RWPE1 (cell line): Measurements from ENCODE around the gene PAK2.
A peak's percentile ranks its signal among the peaks of the same experiment; 100 is the strongest.
"Not testable (repeated sequence)": the region's sequence is repeated elsewhere in the genome, so short reads cannot be mapped to it uniquely, and the experiment has no call there.

Experiments used
- CTCF ChIA-PET: fragments of 350-600 bp; sonication (Branson Sonifier 250); formaldehyde crosslinking; extraction: SDS; loops from one replicate; lab custom pipeline; 2021; lab: Yijun Ruan, JAX
- POLR2A ChIA-PET: fragments of 400-600 bp; formaldehyde crosslinking; extraction: SDS; loops from one replicate; lab custom pipeline; 2020; ENCODE audit warnings: antibody characterized with exemption; ENCODE audit not compliant: low non-redundant PET; lab: Yijun Ruan, JAX
- DNase-seq: peaks from one replicate; pipeline ENCODE4 v3.0.0; 2012; ENCODE audit warnings: low spot score
- H3K27ac ChIP-seq: fragments of 450-650 bp; 2 replicates; pipeline ENCODE4 v1.5.1; 2017
- TF ChIP-seq, protein P1 (sequence below): fragments of 450-650 bp; conservative IDR thresholded peaks from 2 replicates; pipeline ENCODE4 v1.5.1; 2017; ENCODE audit warnings: low read depth, mild to moderate bottlenecking

The PAK2 gene

DNA sequence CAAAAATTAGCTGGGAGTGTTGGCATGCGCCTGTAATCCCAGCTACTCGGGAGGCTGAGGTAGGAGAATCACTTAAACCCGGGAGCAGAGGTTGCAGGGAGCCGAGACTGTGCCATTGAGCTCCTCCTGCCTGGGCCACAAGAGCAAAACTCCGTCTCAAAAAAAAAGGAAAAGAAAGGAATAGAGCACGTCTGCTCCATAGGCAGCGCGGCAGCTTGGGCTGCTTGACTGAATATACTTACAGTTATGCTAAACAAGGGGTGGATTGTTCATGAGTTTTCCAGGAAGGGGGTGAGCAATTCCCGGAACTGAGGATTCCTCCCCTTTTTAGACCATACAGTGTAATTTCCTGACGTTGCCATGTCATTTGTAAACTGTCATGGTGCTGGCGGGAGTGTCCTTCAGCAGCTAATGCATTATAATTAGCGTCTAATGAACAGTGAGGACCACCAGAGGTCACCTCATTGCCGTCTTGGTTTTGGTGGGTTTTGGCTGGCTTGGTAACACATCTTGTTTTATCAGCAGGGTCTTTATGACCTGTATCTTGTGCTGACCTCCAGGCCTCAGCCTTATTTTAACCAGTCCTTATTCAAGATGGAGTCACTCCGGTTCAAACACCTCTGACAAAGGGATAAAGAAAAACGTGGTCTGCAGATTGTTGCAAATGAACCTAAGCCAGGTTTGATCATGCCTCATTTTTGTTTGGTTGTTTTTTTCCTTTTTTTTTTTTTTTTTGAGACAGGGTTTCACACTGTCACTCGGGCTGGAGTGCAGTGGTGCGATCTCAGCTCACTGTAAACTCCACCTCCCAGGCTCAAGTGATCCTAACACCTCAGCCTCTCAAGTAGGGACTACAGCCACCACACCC, 103.1 kb downstream of the PAK2 start:
- DNase-seq = no peak
- H3K27ac ChIP-seq = no peak overlapping the region
- ChIA-PET CTCF (interaction anchor here (0.6 kb wide), 1 partner anchor 827 kb away, joined by 3 read pairs; no protein-coding TSS in a partner anchor), POLR2A (no interaction called here)
- TF ChIP-seq, protein P1, sequence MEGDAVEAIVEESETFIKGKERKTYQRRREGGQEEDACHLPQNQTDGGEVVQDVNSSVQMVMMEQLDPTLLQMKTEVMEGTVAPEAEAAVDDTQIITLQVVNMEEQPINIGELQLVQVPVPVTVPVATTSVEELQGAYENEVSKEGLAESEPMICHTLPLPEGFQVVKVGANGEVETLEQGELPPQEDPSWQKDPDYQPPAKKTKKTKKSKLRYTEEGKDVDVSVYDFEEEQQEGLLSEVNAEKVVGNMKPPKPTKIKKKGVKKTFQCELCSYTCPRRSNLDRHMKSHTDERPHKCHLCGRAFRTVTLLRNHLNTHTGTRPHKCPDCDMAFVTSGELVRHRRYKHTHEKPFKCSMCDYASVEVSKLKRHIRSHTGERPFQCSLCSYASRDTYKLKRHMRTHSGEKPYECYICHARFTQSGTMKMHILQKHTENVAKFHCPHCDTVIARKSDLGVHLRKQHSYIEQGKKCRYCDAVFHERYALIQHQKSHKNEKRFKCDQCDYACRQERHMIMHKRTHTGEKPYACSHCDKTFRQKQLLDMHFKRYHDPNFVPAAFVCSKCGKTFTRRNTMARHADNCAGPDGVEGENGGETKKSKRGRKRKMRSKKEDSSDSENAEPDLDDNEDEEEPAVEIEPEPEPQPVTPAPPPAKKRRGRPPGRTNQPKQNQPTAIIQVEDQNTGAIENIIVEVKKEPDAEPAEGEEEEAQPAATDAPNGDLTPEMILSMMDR = no peak

DNA sequence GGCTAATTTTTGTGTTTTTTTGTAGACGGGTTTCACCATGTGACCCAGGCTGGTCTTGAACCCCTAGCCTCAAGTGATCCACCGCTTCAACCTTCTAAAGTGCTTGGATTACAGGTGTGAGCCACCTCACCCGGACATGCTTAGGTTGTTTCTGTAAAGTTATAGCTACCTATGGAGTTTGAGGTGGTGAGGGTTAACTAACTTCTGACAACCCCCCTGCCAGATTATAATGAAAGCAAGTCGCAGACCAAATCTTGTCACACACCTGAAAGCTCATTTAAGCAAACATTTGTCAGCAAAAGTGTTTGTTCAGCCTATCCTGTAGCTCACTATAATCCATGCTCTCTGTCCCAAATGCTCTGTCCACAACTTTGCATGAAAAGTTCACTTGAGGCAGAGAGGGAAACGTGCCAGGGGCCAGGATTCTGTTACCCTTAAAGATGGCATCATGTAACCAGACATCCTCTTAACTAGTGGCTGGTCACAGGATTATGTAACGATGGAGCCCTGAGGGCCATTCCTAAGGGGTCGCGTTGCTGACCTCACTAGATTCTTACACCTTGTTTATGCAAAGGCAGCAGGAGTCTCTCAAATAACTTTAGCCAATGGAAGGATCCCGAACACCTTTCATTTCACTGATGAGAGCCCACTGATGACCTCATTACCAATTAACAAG, 103.9 kb downstream of the PAK2 start:
- no peak overlapping the region for H3K27ac ChIP-seq
- POLR2A ChIA-PET = no interaction called here
- TF ChIP-seq, protein P1 = no peak
- no peak for DNase-seq
- CTCF ChIA-PET = interaction anchor here (0.6 kb wide), 1 partner anchor 826 kb away, joined by 3 read pairs; no protein-coding TSS in a partner anchor

DNA sequence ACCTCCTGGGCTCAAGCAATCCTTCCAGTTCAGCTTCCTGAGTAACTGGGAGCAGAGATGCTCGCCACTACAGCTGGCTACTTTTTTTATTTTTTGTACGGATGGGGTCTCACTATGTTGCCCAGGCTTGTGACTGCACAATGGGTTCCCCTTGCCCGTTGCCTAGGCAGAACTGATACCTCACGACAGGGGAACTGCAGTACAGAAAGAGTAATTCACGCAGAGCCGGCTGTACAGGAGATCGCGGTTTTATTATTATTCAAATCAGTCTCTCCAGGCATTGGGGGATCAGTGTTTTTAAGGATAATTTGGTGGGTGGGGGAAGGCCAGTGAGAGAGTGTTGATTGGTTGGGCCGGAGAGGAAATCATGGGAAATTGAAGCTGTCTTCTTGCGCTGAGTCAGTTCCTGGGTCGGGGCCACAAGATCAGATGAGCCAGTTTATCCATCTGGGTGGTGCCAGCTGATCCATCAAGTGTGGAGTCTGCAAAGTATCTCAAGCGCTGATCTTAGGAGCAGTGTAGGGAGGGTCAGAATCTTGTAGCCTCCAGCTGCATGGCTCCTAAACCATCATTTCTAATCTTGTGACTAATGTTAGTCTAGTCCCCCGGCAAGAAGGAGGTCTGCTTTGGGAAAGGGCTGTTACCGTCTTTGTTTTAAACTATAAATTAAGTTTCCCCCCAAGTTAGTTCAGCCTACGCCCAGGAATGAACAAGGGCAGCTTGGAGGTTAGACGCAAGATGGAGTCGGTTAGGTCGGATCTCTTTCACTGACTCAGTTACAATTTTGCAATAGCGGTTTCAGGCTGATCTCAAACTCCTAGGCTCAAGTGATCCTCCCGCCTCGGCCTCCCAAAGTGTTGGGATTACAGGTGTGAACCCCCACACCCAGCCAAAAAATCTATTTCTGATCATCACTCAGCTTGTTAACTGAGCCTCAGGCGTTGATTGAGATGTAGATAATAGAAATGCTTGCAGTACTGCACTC, 104.9 kb downstream of the PAK2 start:
- DNase-seq, POLR2A ChIA-PET, H3K27ac ChIP-seq: not testable (repeated sequence)
- CTCF ChIA-PET = interaction anchor here (0.6 kb wide), 1 partner anchor 1061 kb away, joined by 3 read pairs; no protein-coding TSS in a partner anchor

DNA sequence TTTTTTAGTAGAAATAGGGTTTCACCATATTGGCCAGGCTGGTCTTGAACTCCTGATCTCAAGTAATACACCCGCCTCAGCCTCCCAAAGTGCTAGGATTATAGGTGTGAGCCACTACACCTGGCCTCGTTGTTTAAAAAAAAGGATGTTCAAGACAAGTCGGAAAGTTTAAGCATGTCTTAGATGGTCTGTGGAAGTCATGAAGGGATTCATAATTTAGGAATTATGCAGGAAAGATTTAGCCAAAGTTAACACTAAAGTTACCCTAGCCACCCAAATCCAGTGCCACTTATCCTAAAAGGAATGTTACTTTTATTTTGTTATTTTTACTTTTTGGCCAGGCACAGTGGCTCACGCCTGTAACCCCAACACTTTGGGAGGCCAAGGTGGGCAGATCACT, 108.7 kb downstream of the PAK2 start:
- POLR2A ChIA-PET, DNase-seq: not testable (repeated sequence)

DNA sequence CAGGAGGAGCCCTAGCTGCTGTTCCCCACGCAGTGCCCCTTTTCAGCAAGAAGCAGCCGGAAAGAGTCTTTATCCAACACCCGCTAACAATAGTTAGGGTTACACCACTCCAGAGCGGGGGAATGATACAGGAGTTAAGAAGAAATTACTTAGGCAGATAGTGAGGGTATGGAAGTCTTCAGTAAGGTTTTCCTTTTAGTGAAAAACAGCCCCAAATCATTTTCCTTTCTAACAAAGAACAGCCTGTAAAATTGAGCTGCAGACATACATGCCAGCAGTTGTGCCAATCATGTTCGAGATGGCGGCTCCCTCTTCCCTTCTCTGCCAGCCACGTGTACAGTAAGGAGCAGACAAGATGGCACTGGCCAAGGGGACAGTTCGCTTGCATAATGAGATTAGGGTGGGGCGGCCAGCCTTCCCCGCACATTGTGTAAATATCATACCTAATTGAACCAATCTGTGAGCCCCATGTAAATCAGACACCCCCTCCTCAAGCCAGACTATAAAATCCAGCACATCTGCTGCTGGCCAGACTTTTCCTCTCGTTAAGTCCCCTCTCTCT, 109.6 kb downstream of the PAK2 start:
- POLR2A ChIA-PET = interaction anchor here (0.6 kb wide), 1 partner anchor 1730 kb away, joined by 5 read pairs; no protein-coding TSS in a partner anchor
- TF ChIP-seq, protein P1 = no peak
- no peak overlapping the region for H3K27ac ChIP-seq
- no peak for DNase-seq
- CTCF ChIA-PET = no interaction called here

More for the DNA sequence above, 108.7 kb downstream of the PAK2 start:
- CTCF ChIA-PET, H3K27ac ChIP-seq: not testable (repeated sequence)

DNA sequence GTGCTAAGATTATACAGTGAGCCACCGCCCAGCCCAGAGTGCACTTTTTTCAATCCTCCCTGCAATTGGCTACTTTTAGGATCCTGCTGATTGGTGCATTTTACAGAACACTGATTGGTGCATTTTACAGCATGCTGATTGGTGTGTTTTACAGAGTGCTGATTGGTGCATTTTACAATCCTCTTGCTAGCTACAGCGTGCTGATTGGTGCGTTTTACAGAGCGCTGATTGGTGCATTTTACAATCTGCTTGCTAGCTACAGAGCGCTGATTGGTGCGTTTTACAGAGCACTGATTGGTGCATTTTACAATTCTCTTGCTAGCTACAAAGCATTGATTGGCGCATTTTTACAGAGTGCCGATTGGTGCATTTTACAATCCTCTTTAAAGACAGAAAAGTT, 123.3 kb downstream of the PAK2 start:
- CTCF ChIA-PET, POLR2A ChIA-PET: not testable (repeated sequence)

DNA sequence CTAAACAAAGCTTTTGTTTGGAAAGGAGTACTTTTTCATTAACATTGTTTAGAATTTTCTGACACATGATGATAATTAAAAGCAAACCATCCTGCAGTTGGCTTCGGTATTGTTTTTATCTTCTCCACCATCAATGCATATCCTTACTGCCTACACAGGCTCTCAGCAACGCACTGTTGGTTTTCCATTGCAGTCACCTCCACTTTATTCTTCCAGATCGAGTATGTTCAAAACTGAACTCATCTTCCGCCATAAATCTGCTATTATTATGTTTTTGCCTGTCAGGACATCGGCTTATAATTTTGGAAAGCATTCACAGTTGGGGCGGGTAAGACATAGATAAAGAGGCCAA, 127.5 kb downstream of the PAK2 start:
- ChIA-PET CTCF (interaction anchor here (0.9 kb wide), 1 partner anchor 100 kb away, joined by 3 read pairs; no protein-coding TSS in a partner anchor), POLR2A (interaction anchor here (0.6 to 1.1 kb wide), 2 partner anchors 57 to 75 kb away, joined by 3 read pairs; partner anchors contain the start of gene NCBP2)
- TF ChIP-seq, protein P1 = no peak
- H3K27ac ChIP-seq = peak overlapping the region; percentile 84
- DNase-seq = no peak

More for the DNA sequence above, 123.3 kb downstream of the PAK2 start:
- not testable (repeated sequence) for DNase-seq, H3K27ac ChIP-seq
